Neuronal stem cell (in vitro differentiated cells): Measurements from ENCODE around the gene CTNNBIP1.

Experiments used
- DNase-seq: peaks from one replicate; pipeline ENCODE4 v3.0.0-alpha.2; 2013; ENCODE audit warnings: low spot score
- H2AFZ ChIP-seq: one replicate; pipeline ENCODE4 v1.6.1; 2013; ENCODE audit warnings: mild to moderate bottlenecking, low read length, inconsistent platforms
- H2AK5ac ChIP-seq: 2 replicates; pipeline ENCODE4 v1.6.1; 2013; ENCODE audit warnings: low read depth, mild to moderate bottlenecking, inconsistent platforms, low read length, moderate library complexity, mixed read lengths
- H2BK120ac ChIP-seq: 2 replicates; pipeline ENCODE4 v1.6.1; 2013; ENCODE audit warnings: low read depth, mild to moderate bottlenecking, inconsistent platforms, low read length, moderate library complexity, mixed read lengths
- H2BK12ac ChIP-seq: one replicate; pipeline ENCODE4 v1.6.1; 2013; ENCODE audit warnings: low read length, inconsistent platforms
- H2BK15ac ChIP-seq: 2 replicates; pipeline ENCODE4 v1.6.1; 2013; ENCODE audit warnings: mild to moderate bottlenecking, low read length, inconsistent platforms, mixed read lengths
- H2BK5ac ChIP-seq: one replicate; pipeline ENCODE4 v1.6.1; 2013; ENCODE audit warnings: inconsistent platforms, mild to moderate bottlenecking, low read length, moderate library complexity
- H3K14ac ChIP-seq: one replicate; pipeline ENCODE4 v1.6.1; 2013; ENCODE audit warnings: low read length, inconsistent platforms
- H3K18ac ChIP-seq: 2 replicates; pipeline ENCODE4 v1.6.1; 2013; ENCODE audit warnings: low read length, inconsistent platforms
- H3K23ac ChIP-seq: 2 replicates; pipeline ENCODE4 v1.6.1; 2013; ENCODE audit warnings: low read depth, mild to moderate bottlenecking, mixed read lengths, low read length, inconsistent platforms; ENCODE audit not compliant: poor library complexity
- H3K27ac ChIP-seq: replicated peaks from 3 replicates; pipeline ENCODE4 v1.5.1; 2013; ENCODE audit warnings: low read length, inconsistent platforms
- H3K27me3 ChIP-seq, 3 experiments: 2 replicates each; pipeline ENCODE4 v1.6.1; 2013; ENCODE audit warnings: low read length in 3 of 3, mild to moderate bottlenecking in 2 of 3, inconsistent platforms in 1 of 3, low read depth in 1 of 3, mixed read lengths in 1 of 3, moderate library complexity in 1 of 3; ENCODE audit not compliant: control insufficient read depth in 3 of 3, insufficient read depth in 3 of 3
- H3K36me3 ChIP-seq, 2 donors: replicated peaks in 1 of 2; 2 replicates each; pipeline ENCODE4 v1.6.1; 2013; ENCODE audit warnings: low read length in 2 of 2; ENCODE audit not compliant: control insufficient read depth in 2 of 2, insufficient read depth in 2 of 2
- H3K4ac ChIP-seq: 2 replicates; pipeline ENCODE4 v1.6.1; 2013; ENCODE audit warnings: inconsistent platforms, mild to moderate bottlenecking, low read length, moderate library complexity
- H3K4me1 ChIP-seq, 2 donors: 1 replicate in 1 of 2; 2 replicates in 1 of 2; pipeline ENCODE4 v1.6.1; 2013; ENCODE audit warnings: low read length in 2 of 2, low read depth in 1 of 2; ENCODE audit not compliant: control insufficient read depth in 2 of 2, insufficient read depth in 1 of 2
- H3K4me2 ChIP-seq: one replicate; pipeline ENCODE4 v1.6.1; 2013; ENCODE audit warnings: mild to moderate bottlenecking, low read length, inconsistent platforms; ENCODE audit not compliant: insufficient read depth, poor library complexity, severe bottlenecking
- H3K4me3 ChIP-seq, 2 donors: 2 replicates each; pipeline ENCODE4 v1.5.1; 2013; ENCODE audit warnings: low read length in 2 of 2, mild to moderate bottlenecking in 2 of 2, inconsistent platforms in 1 of 2, moderate library complexity in 1 of 2
- H3K79me1 ChIP-seq: one replicate; pipeline ENCODE4 v1.6.1; 2013; ENCODE audit warnings: low read depth, mild to moderate bottlenecking, inconsistent platforms, low read length, moderate library complexity
- H3K9ac ChIP-seq: one replicate; pipeline ENCODE4 v1.6.1; 2013; ENCODE audit warnings: mild to moderate bottlenecking, low read depth, low read length, inconsistent platforms; ENCODE audit not compliant: poor library complexity
- H3K9me3 ChIP-seq, 2 donors: replicated peaks in 1 of 2; 2 replicates each; pipeline versions ENCODE3 to v1.6.1; 2013; ENCODE audit warnings: low read length in 2 of 2, mild to moderate bottlenecking in 2 of 2, inconsistent platforms in 1 of 2, low read depth in 1 of 2, mixed read lengths in 1 of 2, moderate library complexity in 1 of 2; ENCODE audit not compliant: control insufficient read depth in 2 of 2, insufficient read depth in 1 of 2
- H4K8ac ChIP-seq: one replicate; pipeline ENCODE4 v1.6.1; 2013; ENCODE audit warnings: low read depth, mild to moderate bottlenecking, inconsistent platforms, low read length, moderate library complexity
- H4K91ac ChIP-seq: one replicate; pipeline ENCODE4 v1.6.1; 2013; ENCODE audit warnings: low read length, low read depth, mild to moderate bottlenecking, inconsistent platforms; ENCODE audit not compliant: poor library complexity
- WGBS, 2 donors: extraction: QIAGEN DNeasy Blood & Tissue Kit; methylation state at CpG; one replicate each; pipeline ENCODE4 v1.1.7; 2013; ENCODE audit warnings: missing lambda C conversion rate in 2 of 2, mixed read lengths in 1 of 2; ENCODE audit not compliant: insufficient read length in 2 of 2, insufficient replicate concordance in 1 of 2; ENCODE audit errors: extremely low coverage in 2 of 2; 5-methylcytosine and 5-hydroxymethylcytosine counted together

CTNNBIP1 gene

DNA sequence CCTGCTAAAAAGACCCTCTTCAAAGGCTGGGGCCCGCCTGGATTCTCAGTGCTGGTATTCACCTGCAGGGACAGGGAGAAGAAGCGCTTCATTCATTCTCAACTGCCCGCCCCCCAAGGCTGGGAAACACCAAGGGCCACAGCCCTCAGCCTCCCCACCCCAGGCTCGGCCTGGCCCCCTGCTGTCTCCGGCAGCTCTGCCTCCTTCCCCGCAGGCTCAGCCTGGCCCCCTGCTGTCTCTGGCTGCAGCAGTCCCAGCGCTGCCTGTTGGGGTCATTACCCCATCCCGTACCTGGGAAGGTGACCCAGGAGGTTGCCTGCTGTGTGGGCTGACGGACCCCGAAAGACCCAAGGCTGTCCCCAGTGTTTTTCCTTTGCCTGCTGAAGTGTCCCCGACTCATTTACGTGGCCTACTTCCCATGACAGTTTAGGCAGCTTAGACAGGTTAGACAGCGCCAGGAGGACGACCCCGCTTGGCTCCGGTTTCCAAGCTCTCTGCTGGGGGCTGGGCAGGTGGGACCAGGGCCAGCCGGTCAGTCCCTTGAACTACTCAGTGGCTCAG is 63.4 kb downstream of the CTNNBIP1 start:
- peaks cover 0 to 3% of the 10 kb centered on the region in 2 donors for H3K36me3 ChIP-seq
- H3K4me2 ChIP-seq: no peak overlapping the region
- H4K8ac ChIP-seq: no peak overlapping the region
- no peak overlapping the region for H3K14ac ChIP-seq
- no peak overlapping the region for H2BK12ac ChIP-seq
- H3K4me1 ChIP-seq: peaks cover 0 to 18% of the 10 kb centered on the region in 2 donors
- peak overlapping the region; percentile 61 for H3K9ac ChIP-seq
- H2AFZ ChIP-seq: no peak overlapping the region
- peak overlapping the region; percentile 55 for H3K18ac ChIP-seq
- no peak overlapping the region for H2BK120ac ChIP-seq
- no peak overlapping the region for H2BK5ac ChIP-seq
- WGBS, 2 donors: no CpG with 5 or more reads among the region's 17 CpGs
- H3K4ac ChIP-seq: no peak overlapping the region
- H3K27me3 ChIP-seq: no peaks in the 10 kb centered on the region
- no peaks in the 10 kb centered on the region for H3K9me3 ChIP-seq
- H3K79me1 ChIP-seq: no peaks in the 10 kb centered on the region
- H2BK15ac ChIP-seq: no peak overlapping the region
- no peak for DNase-seq
- no peak overlapping the region for H3K4me3 ChIP-seq
- no peak overlapping the region for H2AK5ac ChIP-seq
- H3K27ac ChIP-seq: no peak overlapping the region
- no peak overlapping the region for H4K91ac ChIP-seq
- H3K23ac ChIP-seq: peak overlapping the region; percentile 86

DNA sequence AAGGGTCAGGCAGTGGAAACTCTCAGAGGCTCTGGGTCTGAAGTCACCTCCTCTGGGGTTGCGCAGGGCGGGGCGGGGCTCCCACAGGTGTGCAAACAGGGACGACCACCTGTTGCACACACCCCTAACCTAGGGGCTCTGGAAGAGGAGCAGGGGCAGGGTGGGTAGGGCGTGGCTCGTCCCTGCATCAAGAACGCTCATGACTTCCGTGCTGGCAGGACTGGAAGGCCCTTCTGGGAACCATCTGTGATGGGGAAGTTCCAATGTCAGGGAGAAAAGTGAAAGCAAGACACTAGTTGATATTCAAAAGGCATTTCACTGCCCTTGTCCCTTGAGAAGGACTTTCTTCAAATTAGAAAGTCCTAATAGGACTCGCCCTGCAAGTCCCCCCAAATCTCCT is 64.2 kb downstream of the CTNNBIP1 start:
- H3K27me3 ChIP-seq: no peaks in the 10 kb centered on the region
- H2AFZ ChIP-seq: no peak overlapping the region
- no peak overlapping the region for H2AK5ac ChIP-seq
- H2BK5ac ChIP-seq: no peak overlapping the region
- peaks cover 0 to 3% of the 10 kb centered on the region in 2 donors for H3K36me3 ChIP-seq
- no peak overlapping the region for H4K91ac ChIP-seq
- H3K4me3 ChIP-seq: no peak overlapping the region
- no peaks in the 10 kb centered on the region for H3K79me1 ChIP-seq
- no peak overlapping the region for H4K8ac ChIP-seq
- H3K23ac ChIP-seq: no peak overlapping the region
- H3K4me1 ChIP-seq: peaks cover 0 to 16% of the 10 kb centered on the region in 2 donors
- H3K18ac ChIP-seq: no peak overlapping the region
- H3K4ac ChIP-seq: no peak overlapping the region
- H2BK12ac ChIP-seq: no peak overlapping the region
- no peak overlapping the region for H3K27ac ChIP-seq
- H3K9ac ChIP-seq: no peak overlapping the region
- no peak overlapping the region for H2BK120ac ChIP-seq
- no peaks in the 10 kb centered on the region for H3K9me3 ChIP-seq
- H2BK15ac ChIP-seq: no peak overlapping the region
- no peak for DNase-seq
- no peak overlapping the region for H3K4me2 ChIP-seq
- no CpG with 5 or more reads among the region's 9 CpGs for WGBS, 2 donors
- H3K14ac ChIP-seq: no peak overlapping the region

DNA sequence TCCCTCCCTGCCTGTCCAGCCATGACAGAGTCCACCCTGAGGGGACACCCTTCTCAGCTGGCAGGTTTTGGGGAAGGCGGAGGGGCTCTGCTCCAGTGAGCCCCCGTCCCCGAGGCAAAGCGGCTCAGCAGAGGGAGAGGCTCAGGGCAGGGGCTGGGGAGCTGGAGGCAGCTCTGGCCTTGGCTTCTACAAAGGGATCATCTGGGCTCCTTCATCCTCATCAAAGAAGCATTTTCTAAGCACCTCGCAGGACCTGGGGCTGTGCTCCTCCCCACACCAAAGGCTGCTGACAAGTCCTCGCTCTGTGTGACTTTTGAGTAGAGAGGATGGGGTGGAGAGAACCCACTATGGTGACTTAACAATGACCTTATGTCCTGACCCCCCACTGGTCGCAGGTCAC is 65.3 kb downstream of the CTNNBIP1 start:
- no peak overlapping the region for H3K4me3 ChIP-seq
- no peak overlapping the region for H4K91ac ChIP-seq
- no peak overlapping the region for H2BK120ac ChIP-seq
- no peak overlapping the region for H3K27ac ChIP-seq
- no peak overlapping the region for H4K8ac ChIP-seq
- H3K9me3 ChIP-seq: no peaks in the 10 kb centered on the region
- peaks cover 0 to 3% of the 10 kb centered on the region in 2 donors for H3K36me3 ChIP-seq
- no peaks in the 10 kb centered on the region for H3K27me3 ChIP-seq
- no peak overlapping the region for H2AFZ ChIP-seq
- no CpG with 5 or more reads among the region's 7 CpGs for WGBS, 2 donors
- H2AK5ac ChIP-seq: no peak overlapping the region
- no peaks in the 10 kb centered on the region for H3K79me1 ChIP-seq
- DNase-seq: no peak
- H3K18ac ChIP-seq: no peak overlapping the region
- H3K4me2 ChIP-seq: no peak overlapping the region
- no peak overlapping the region for H2BK5ac ChIP-seq
- no peak overlapping the region for H2BK15ac ChIP-seq
- no peak overlapping the region for H3K4ac ChIP-seq
- peaks cover 0 to 12% of the 10 kb centered on the region in 2 donors for H3K4me1 ChIP-seq
- no peak overlapping the region for H3K23ac ChIP-seq
- no peak overlapping the region for H3K14ac ChIP-seq
- H3K9ac ChIP-seq: no peak overlapping the region
- H2BK12ac ChIP-seq: no peak overlapping the region

DNA sequence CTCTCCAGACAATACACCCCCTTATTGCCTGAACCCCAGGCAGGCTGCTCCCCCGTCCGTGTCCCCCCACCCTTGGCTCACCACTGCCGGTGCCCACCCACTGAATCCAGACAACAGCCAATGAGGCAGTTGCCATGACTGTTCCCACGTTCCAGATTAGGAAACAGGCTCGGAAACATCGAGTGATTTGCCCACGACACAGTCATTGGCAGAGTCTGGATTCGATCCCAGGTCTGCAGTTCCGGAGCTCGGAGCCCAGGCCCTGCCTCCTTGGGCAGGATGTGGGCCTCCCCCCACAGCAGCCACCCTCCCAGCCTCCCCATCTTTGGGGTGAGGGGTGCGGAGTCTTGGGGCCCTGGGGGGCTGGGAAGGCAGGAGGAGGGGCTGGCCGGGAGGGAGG is 66.0 kb downstream of the CTNNBIP1 start:
- Histone ChIP-seq H3K9ac (no peak overlapping the region), H3K4ac (no peak overlapping the region), H3K36me3 (peaks cover 0 to 1% of the 10 kb centered on the region in 2 donors), H3K14ac (no peak overlapping the region), H3K23ac (no peak overlapping the region), H3K27ac (no peak overlapping the region), H4K8ac (no peak overlapping the region), H3K4me3 (no peak overlapping the region), H3K9me3 (no peaks in the 10 kb centered on the region), H3K18ac (no peak overlapping the region), H2BK5ac (no peak overlapping the region), H3K27me3 (no peaks in the 10 kb centered on the region), H2BK12ac (no peak overlapping the region), H3K79me1 (no peaks in the 10 kb centered on the region), H2AFZ (no peak overlapping the region), H4K91ac (no peak overlapping the region), H2BK15ac (no peak overlapping the region), H3K4me2 (no peak overlapping the region), H2BK120ac (no peak overlapping the region), H3K4me1 (peaks cover 0 to 12% of the 10 kb centered on the region in 2 donors), H2AK5ac (no peak overlapping the region)
- no CpG with 5 or more reads among the region's 12 CpGs for WGBS, 2 donors
- no peak for DNase-seq
